Endothelial cell (in vitro differentiated cells): ENCODE results near the gene FBXL14. TPM values are rescaled to one million over a fixed set of nuclear protein-coding genes. Genes with fewer than 3 reads are reported as not detected.

Source experiments
- DNase-seq: peaks from one replicate; pipeline ENCODE4 v3.0.0; 2021; ENCODE audit warnings: low spot score
- H3K27ac Mint-ChIP-seq: one replicate; pipeline ENCODE4 v1.8.0; 2021; ENCODE audit warnings: mixed read lengths, inconsistent platforms; ENCODE audit not compliant: unreplicated experiment
- H3K27me3 Mint-ChIP-seq: one replicate; pipeline ENCODE4 v1.8.0; 2021; ENCODE audit warnings: mild to moderate bottlenecking, moderate library complexity, mixed read lengths, inconsistent platforms; ENCODE audit not compliant: unreplicated experiment
- H3K36me3 Mint-ChIP-seq: one replicate; pipeline ENCODE4 v1.8.0; 2021; ENCODE audit warnings: mild to moderate bottlenecking, low read depth, mixed read lengths, inconsistent platforms; ENCODE audit not compliant: unreplicated experiment
- H3K4me1 Mint-ChIP-seq: one replicate; pipeline ENCODE4 v1.8.0; 2021; ENCODE audit warnings: mild to moderate bottlenecking, mixed read lengths, inconsistent platforms; ENCODE audit not compliant: unreplicated experiment
- H3K4me3 Mint-ChIP-seq: one replicate; pipeline ENCODE4 v1.8.0; 2021; ENCODE audit warnings: mild to moderate bottlenecking, mixed read lengths, inconsistent platforms; ENCODE audit not compliant: unreplicated experiment
- H3K9me3 Mint-ChIP-seq: one replicate; pipeline ENCODE4 v1.8.0; 2021; ENCODE audit warnings: mixed read lengths, inconsistent platforms; ENCODE audit not compliant: unreplicated experiment
- total RNA-seq: library from RNA; stranded (reverse); fragmentation: NEBNext Ultra II Directional; extraction: Animal tissue kit (Norgen Biotek cat#: 25700); gene quantifications from one replicate; pipeline ENCODE4 v1.2.1, GENCODE V29; 2021; ENCODE audit not compliant: unreplicated experiment
- TF ChIP-seq, protein P1 (sequence below): fragments of 200-600 bp; sonication (generic); IDR thresholded peaks from one replicate; pipeline ENCODE4 v1.5.0; 2021; ENCODE audit warnings: antibody characterized with exemption; ENCODE audit not compliant: unreplicated experiment

Gene FBXL14
- total RNA-seq, 1 donor from 2014 or later: 14.7 TPM

DNA sequence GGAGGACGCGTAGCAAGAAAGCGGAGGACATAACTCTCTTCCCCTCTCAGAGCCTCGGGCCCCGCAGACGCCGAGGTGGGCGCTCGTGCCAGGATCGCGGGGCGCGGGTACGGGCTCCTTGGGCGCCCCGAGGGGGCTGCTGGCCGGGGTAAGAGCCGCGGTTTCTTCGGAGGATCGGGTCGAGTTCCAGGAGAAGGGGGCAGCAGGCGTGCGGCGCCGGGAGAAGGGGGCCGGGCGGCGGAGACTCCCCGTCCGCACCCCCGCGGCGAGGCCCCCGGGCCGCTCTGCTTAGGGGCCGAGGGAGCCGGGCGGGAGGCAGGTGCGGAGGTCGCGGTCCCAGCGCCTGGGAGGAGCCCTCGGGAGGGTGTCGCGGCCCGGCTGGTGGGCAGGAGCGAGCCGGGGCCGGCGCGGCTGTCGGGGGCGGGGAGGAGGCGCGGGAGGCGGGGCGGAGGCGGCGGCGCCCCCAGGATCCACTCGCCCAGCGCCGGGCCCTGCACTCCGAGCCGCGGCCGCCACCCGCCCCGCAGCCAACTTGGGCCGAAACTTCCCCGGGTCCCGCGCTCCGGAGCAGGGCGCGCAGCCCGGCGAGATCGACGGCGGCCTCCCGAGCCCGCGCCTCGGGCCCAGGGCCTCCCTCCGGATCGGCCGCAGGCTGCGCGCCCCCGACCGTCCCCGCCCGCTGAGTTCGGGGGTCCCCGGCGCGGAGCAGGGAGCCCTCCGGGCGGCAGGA is 64.4 kb downstream of the FBXL14 start:
- H3K27me3 Mint-ChIP-seq: peaks cover 13% of the 10 kb centered on the region
- H3K27ac Mint-ChIP-seq: peak overlapping the region; percentile 89
- no peaks in the 10 kb centered on the region for H3K9me3 Mint-ChIP-seq
- peak overlapping the region; percentile 93 for H3K4me3 Mint-ChIP-seq
- TF ChIP-seq, protein P1, sequence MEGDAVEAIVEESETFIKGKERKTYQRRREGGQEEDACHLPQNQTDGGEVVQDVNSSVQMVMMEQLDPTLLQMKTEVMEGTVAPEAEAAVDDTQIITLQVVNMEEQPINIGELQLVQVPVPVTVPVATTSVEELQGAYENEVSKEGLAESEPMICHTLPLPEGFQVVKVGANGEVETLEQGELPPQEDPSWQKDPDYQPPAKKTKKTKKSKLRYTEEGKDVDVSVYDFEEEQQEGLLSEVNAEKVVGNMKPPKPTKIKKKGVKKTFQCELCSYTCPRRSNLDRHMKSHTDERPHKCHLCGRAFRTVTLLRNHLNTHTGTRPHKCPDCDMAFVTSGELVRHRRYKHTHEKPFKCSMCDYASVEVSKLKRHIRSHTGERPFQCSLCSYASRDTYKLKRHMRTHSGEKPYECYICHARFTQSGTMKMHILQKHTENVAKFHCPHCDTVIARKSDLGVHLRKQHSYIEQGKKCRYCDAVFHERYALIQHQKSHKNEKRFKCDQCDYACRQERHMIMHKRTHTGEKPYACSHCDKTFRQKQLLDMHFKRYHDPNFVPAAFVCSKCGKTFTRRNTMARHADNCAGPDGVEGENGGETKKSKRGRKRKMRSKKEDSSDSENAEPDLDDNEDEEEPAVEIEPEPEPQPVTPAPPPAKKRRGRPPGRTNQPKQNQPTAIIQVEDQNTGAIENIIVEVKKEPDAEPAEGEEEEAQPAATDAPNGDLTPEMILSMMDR: no peak
- H3K36me3 Mint-ChIP-seq: peaks cover 3% of the 10 kb centered on the region
- peaks cover 12% of the 10 kb centered on the region for H3K4me1 Mint-ChIP-seq
- peak; percentile 40 for DNase-seq

DNA sequence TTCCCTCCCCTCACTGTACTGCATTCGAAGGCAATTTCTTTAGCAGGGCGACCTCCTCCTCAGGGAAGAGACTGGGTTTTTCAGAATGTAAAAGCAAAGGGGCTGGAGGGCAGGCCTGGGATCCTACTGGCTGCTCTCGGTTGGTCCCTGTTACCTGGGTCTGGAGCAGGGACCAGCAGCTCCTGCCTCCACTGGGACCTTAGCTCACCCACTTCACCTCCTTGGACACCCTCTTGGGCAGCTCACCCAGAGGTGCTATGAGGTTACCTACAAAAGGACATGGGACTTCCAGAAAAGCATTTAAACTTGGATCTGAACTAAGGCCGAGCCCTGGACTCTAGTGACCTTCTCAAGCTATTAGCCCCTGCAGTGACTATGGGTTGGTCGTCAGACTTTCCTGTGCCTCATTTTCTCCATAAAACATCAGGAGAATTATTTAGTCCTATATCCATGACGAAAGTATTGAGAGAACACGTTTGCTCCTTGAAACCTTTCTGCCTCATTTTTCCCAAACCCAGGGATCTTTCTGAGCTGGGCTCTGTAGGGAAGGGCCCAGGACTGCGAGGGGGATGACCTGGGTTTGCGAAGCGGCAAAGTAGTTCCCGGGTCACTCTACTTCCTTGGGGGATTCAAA is 65.0 kb downstream of the FBXL14 start:
- peak overlapping the region; percentile 93 for H3K4me3 Mint-ChIP-seq
- peaks cover 13% of the 10 kb centered on the region for H3K27me3 Mint-ChIP-seq
- H3K9me3 Mint-ChIP-seq: no peaks in the 10 kb centered on the region
- H3K4me1 Mint-ChIP-seq: peaks cover 12% of the 10 kb centered on the region
- peak overlapping the region; percentile 89 for H3K27ac Mint-ChIP-seq
- TF ChIP-seq, protein P1: no peak
- peaks cover 3% of the 10 kb centered on the region for H3K36me3 Mint-ChIP-seq
- DNase-seq: no peak

DNA sequence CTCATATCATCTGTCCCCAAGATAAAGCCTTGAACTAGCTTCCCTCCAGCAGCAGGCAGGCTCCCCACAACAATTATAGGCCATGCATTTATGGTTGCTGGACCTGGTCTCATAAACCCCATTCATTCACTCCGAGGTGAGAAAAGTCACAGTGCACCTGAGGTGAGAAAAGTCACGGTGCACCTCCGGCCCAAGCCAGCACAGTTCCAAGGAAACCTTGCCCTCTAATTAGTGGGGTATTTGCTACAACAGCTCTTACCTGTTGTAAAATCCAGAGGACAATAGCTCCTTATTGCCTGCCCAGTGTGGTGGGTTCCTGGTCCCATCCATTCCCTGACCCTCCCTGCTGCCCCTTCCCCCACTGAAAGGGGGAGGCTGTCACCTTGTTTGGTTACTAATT is 65.6 kb downstream of the FBXL14 start:
- Mint-ChIP-seq H3K36me3 (peaks cover 5% of the 10 kb centered on the region), H3K27me3 (peaks cover 12% of the 10 kb centered on the region), H3K4me3 (no peak overlapping the region), H3K9me3 (no peaks in the 10 kb centered on the region), H3K27ac (no peak overlapping the region), H3K4me1 (peaks cover 18% of the 10 kb centered on the region)
- TF ChIP-seq, protein P1: no peak
- DNase-seq: no peak

DNA sequence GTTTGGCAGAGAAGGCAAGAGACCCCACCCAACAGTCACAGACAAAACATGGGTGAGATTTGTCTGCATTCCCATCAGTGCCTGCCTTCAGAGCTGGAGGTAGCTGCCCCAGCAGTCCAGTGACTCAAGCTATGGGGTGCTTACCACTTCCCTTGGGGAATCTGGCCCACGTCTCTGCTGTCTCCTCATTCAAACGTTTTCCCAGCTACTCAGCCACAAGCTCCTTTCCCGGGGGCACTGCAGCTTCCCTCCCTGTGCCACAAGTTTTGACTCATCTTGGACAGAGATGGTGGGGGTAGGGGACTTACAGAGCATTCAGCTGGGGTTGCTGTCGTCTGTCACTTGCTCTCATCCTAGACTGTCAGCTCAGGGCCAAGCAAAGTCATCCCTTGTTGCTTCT is 66.6 kb downstream of the FBXL14 start:
- H3K4me1 Mint-ChIP-seq: peaks cover 27% of the 10 kb centered on the region
- H3K9me3 Mint-ChIP-seq: no peaks in the 10 kb centered on the region
- peak overlapping the region; percentile 25 for H3K27ac Mint-ChIP-seq
- DNase-seq: no peak
- TF ChIP-seq, protein P1: no peak
- peaks cover 5% of the 10 kb centered on the region for H3K36me3 Mint-ChIP-seq
- no peak overlapping the region for H3K4me3 Mint-ChIP-seq
- peaks cover 14% of the 10 kb centered on the region for H3K27me3 Mint-ChIP-seq

DNA sequence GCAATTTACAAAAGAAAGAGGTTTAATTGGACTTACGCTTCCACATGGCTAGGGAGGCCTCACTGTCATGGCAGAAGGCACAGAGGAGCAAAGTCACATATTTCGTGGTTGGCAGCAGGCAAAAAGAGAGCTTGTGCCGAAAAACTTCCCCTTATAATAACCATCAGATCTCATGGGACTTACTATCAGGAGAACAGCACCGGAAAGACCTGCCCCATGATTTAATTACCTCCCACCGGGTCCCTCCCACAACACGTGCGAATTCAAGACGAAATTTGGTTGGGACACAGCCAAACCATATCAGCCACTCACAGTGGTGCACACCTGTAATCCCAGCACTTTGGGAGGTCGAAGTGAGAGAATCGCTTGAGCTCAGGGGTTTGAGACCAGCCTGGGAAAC is 68.5 kb downstream of the FBXL14 start:
- Mint-ChIP-seq H3K27ac (no peak overlapping the region), H3K27me3 (peaks cover 14% of the 10 kb centered on the region), H3K4me1 (peaks cover 27% of the 10 kb centered on the region), H3K36me3 (peaks cover 5% of the 10 kb centered on the region), H3K4me3 (no peak overlapping the region), H3K9me3 (no peaks in the 10 kb centered on the region)
- TF ChIP-seq, protein P1: no peak
- DNase-seq: no peak
